HepG2 (cell line): ENCODE results near the gene ATP5F1E.
"Not testable (repeated sequence)": the region's sequence is repeated elsewhere in the genome, so short reads cannot be mapped to it uniquely, and the experiment has no call there.

ENCODE experiments used
- CTCF ChIP-seq: sonication (generic); formaldehyde crosslinking; IDR thresholded peaks from 2 replicates; pipeline ENCODE4 v1.5.0; 2020; ENCODE audit warnings: mild to moderate bottlenecking, missing genetic modification reagents, moderate library complexity
- GABPA ChIP-seq, 2 experiments: IDR thresholded peaks; 2 replicates each; pipeline ENCODE4 v1.6.1; 2011 to 2016; ENCODE audit warnings: low read depth in 2 of 2, low read length in 1 of 2, missing biosample characterization in 1 of 2, missing genetic modification characterization in 1 of 2
- HOXA3 ChIP-seq: sonication (generic); formaldehyde crosslinking; IDR thresholded peaks from 2 replicates; pipeline ENCODE4 v1.5.0; 2020; ENCODE audit warnings: missing genetic modification reagents
- PLSCR1 ChIP-seq: sonication (generic); formaldehyde crosslinking; IDR thresholded peaks from 2 replicates; pipeline ENCODE4 v1.5.0; 2020; ENCODE audit warnings: missing genetic modification reagents, mild to moderate bottlenecking, borderline replicate concordance
- POLR2AphosphoS5 ChIP-seq: IDR thresholded peaks from 2 replicates; pipeline ENCODE4 v1.6.1; 2012; ENCODE audit warnings: low read depth, low read length
- PRDM10 ChIP-seq: sonication (generic); formaldehyde crosslinking; IDR thresholded peaks from 2 replicates; pipeline ENCODE4 v1.4.0; 2020; ENCODE audit warnings: low read depth, missing genetic modification reagents
- SIX1 ChIP-seq: sonication (generic); formaldehyde crosslinking; IDR thresholded peaks from 2 replicates; pipeline ENCODE4 v1.4.0; 2020; ENCODE audit warnings: missing genetic modification reagents, borderline replicate concordance
- U2AF1 ChIP-seq: fragments of 200-400 bp; formaldehyde crosslinking; optimal IDR thresholded peaks from 2 replicates; pipeline ENCODE3; 2017; ENCODE audit warnings: mild to moderate bottlenecking, low read depth, low read length
- UBTF ChIP-seq: sonication (generic); formaldehyde crosslinking; IDR thresholded peaks from 2 replicates; pipeline ENCODE4 v1.4.0; 2020; ENCODE audit warnings: mild to moderate bottlenecking, missing genetic modification reagents
- ZNF720 ChIP-seq: sonication (generic); formaldehyde crosslinking; IDR thresholded peaks from 2 replicates; pipeline ENCODE4 v1.4.0; 2020; ENCODE audit warnings: missing genetic modification reagents
- ZNF75D ChIP-seq: sonication (generic); formaldehyde crosslinking; IDR thresholded peaks from 2 replicates; pipeline ENCODE4 v1.8.1; 2023; ENCODE audit warnings: missing genetic modification reagents, mild to moderate bottlenecking, borderline replicate concordance

- not testable (repeated sequence) for TF ChIP-seq SIX1 (CRISPR knock-in tag); UBTF (CRISPR knock-in tag); PLSCR1 (CRISPR knock-in tag); HOXA3 (CRISPR knock-in tag); GABPA (IDR thresholded peaks at IDR 0.05; ENCODE audit: low read depth, low read length); GABPA (CRISPR knock-in tag; IDR thresholded peaks at IDR 0.05; ENCODE audit: low read depth); U2AF1; ZNF720 (CRISPR knock-in tag); PRDM10 (CRISPR knock-in tag); CTCF (CRISPR knock-in tag); POLR2AphosphoS5; ZNF75D (CRISPR knock-in tag)
Observed at GRCh38 chr20:58983115-58983468, 49.0 kb downstream of the ATP5F1E start.
